GM23338 (cell line): ENCODE data around the gene NUDT13. TPM values are rescaled to one million over a fixed set of nuclear protein-coding genes. Genes with fewer than 3 reads are reported as not detected.

Source experiments
- ATAC-seq: fragments of 200-7000 bp; cut with Tn5 transposase; 3 replicates; pipeline ENCODE4 v1.9.1; 2020
- DNase-seq: peaks from one replicate; pipeline ENCODE4 v3.0.0-alpha.2; 2015; ENCODE audit warnings: low spot score
- H2AFZ ChIP-seq: fragments of 200-600 bp; sonication (generic); 2 replicates; pipeline ENCODE4 v1.8.0; 2016; ENCODE audit warnings: antibody characterized with exemption, mild to moderate bottlenecking, moderate library complexity
- H3F3A ChIP-seq: fragments of 200-600 bp; sonication (generic); replicated peaks from 2 replicates; pipeline ENCODE4 v1.8.0; 2017; ENCODE audit warnings: antibody characterized with exemption, mixed run types, low read depth
- H3K27ac ChIP-seq: fragments of 200-600 bp; sonication (generic); 2 replicates; pipeline ENCODE4 v1.6.1; 2016; ENCODE audit warnings: low read depth
- H3K27me3 ChIP-seq: fragments of 200-600 bp; sonication (generic); 2 replicates; pipeline ENCODE4 v1.8.0; 2016; ENCODE audit warnings: mild to moderate bottlenecking, mixed run types, moderate library complexity; ENCODE audit not compliant: insufficient read depth
- H3K36me3 ChIP-seq: fragments of 200-600 bp; sonication (generic); 2 replicates; pipeline ENCODE4 v1.8.0; 2016; ENCODE audit warnings: mild to moderate bottlenecking; ENCODE audit not compliant: insufficient read depth
- H3K4me1 ChIP-seq: fragments of 200-600 bp; sonication (generic); 2 replicates; pipeline ENCODE4 v1.8.0; 2016; ENCODE audit warnings: mild to moderate bottlenecking, moderate library complexity; ENCODE audit not compliant: insufficient read depth
- H3K4me2 ChIP-seq: fragments of 200-600 bp; sonication (generic); 2 replicates; pipeline ENCODE4 v1.7.1; 2017; ENCODE audit warnings: mixed run types
- H3K4me3 ChIP-seq: fragments of 200-600 bp; sonication (generic); 2 replicates; pipeline ENCODE4 v1.6.1; 2016; ENCODE audit warnings: mixed run types
- H3K79me2 ChIP-seq: fragments of 200-600 bp; sonication (generic); replicated peaks from 2 replicates; pipeline ENCODE4 v1.8.0; 2017; ENCODE audit warnings: mild to moderate bottlenecking; ENCODE audit not compliant: insufficient read depth
- H3K9me2 ChIP-seq: fragments of 200-600 bp; sonication (generic); 2 replicates; pipeline ENCODE4 v1.8.0; 2017; ENCODE audit not compliant: insufficient read depth
- H4K20me1 ChIP-seq: fragments of 200-600 bp; sonication (generic); replicated peaks from 2 replicates; pipeline ENCODE4 v1.8.0; 2017; ENCODE audit warnings: mild to moderate bottlenecking; ENCODE audit not compliant: insufficient read depth
- H3K27ac Mint-ChIP-seq: 2 replicates; pipeline ENCODE4 v1.8.0; 2020; ENCODE audit warnings: inconsistent platforms, mild to moderate bottlenecking, moderate library complexity, mixed read lengths
- H3K27me3 Mint-ChIP-seq: 3 replicates; pipeline ENCODE4 v1.8.0; 2022; ENCODE audit warnings: low read depth, mild to moderate bottlenecking, moderate library complexity, mixed read lengths, inconsistent platforms; ENCODE audit not compliant: insufficient read depth, poor library complexity
- H3K36me3 Mint-ChIP-seq: 3 replicates; pipeline ENCODE4 v1.8.0; 2021; ENCODE audit warnings: low read depth, mild to moderate bottlenecking, inconsistent platforms, moderate library complexity, mixed read lengths
- H3K4me1 Mint-ChIP-seq: 3 replicates; pipeline ENCODE4 v1.8.0; 2020; ENCODE audit warnings: mild to moderate bottlenecking, inconsistent platforms, mixed read lengths
- H3K4me3 Mint-ChIP-seq: 3 replicates; pipeline ENCODE4 v1.8.0; 2021; ENCODE audit warnings: moderate library complexity, mild to moderate bottlenecking, inconsistent platforms, mixed read lengths
- H3K9me3 Mint-ChIP-seq: 3 replicates; pipeline ENCODE4 v1.8.0; 2020; ENCODE audit warnings: moderate library complexity, mild to moderate bottlenecking, inconsistent platforms, mixed read lengths
- CREB1 ChIP-seq: fragments of 250-450 bp; sonication (Bioruptor Pico); IDR thresholded peaks from 2 replicates; pipeline ENCODE4 v1.5.0; 2020; ENCODE audit warnings: low read depth, mild to moderate bottlenecking, moderate library complexity
- ETS1 ChIP-seq: IDR thresholded peaks from 2 replicates; pipeline ENCODE4 v1.6.1; 2016; ENCODE audit warnings: antibody characterized with exemption
- EZH2phosphoT487 ChIP-seq: fragments of 200-600 bp; sonication (generic); IDR thresholded peaks from one replicate; pipeline ENCODE4 v1.8.1; 2018; ENCODE audit warnings: antibody characterized with exemption; ENCODE audit not compliant: unreplicated experiment
- JUNB ChIP-seq: IDR thresholded peaks from one replicate; pipeline ENCODE4 v1.6.1; 2016; ENCODE audit warnings: antibody characterized with exemption; ENCODE audit not compliant: unreplicated experiment
- NANOG ChIP-seq: IDR thresholded peaks from 2 replicates; pipeline ENCODE4 v1.6.1; 2016; ENCODE audit warnings: antibody characterized with exemption, borderline replicate concordance
- POLR2AphosphoS5 ChIP-seq: IDR thresholded peaks from 2 replicates; pipeline ENCODE4 v1.6.1; 2016; ENCODE audit warnings: antibody characterized with exemption, low read depth
- STAT1 ChIP-seq: IDR thresholded peaks from one replicate; pipeline ENCODE4 v1.6.1; 2016; ENCODE audit warnings: antibody characterized with exemption; ENCODE audit not compliant: unreplicated experiment
- ZNF114 ChIP-seq: fragments of 250-450 bp; sonication (Bioruptor Pico); IDR thresholded peaks from 2 replicates; pipeline ENCODE4 v1.5.0; 2020; ENCODE audit warnings: mild to moderate bottlenecking, moderate library complexity
- polyA plus RNA-seq: library from polyadenylated mRNA; unstranded; fragments of >200 nt; fragmentation: Nextera tagmentation; extraction: Ambion mirVana; gene quantifications from 2 replicates; pipeline ENCODE4 v1.2.1, GENCODE V29; 2016
- total RNA-seq: library from RNA; depleted of rRNA; stranded (reverse); fragments of >200 nt; shearing (Covaris generic); gene quantifications from 2 replicates; pipeline ENCODE4 v1.2.3, GENCODE V29; 2014
- TF ChIP-seq, protein P1 (sequence below): fragments of 250-450 bp; sonication (Bioruptor Pico); IDR thresholded peaks from 2 replicates; pipeline ENCODE4 v1.5.0; 2020; ENCODE audit warnings: mild to moderate bottlenecking, moderate library complexity
- TF ChIP-seq, protein P2 (sequence below): IDR thresholded peaks from one replicate; pipeline ENCODE4 v1.6.1; 2018; ENCODE audit warnings: antibody characterized with exemption; ENCODE audit not compliant: unreplicated experiment

Gene NUDT13
- total and polyA plus RNA-seq, 2 experiments from 2014 or later = 1.4 to 2.2 TPM

- TF ChIP-seq, protein P1, sequence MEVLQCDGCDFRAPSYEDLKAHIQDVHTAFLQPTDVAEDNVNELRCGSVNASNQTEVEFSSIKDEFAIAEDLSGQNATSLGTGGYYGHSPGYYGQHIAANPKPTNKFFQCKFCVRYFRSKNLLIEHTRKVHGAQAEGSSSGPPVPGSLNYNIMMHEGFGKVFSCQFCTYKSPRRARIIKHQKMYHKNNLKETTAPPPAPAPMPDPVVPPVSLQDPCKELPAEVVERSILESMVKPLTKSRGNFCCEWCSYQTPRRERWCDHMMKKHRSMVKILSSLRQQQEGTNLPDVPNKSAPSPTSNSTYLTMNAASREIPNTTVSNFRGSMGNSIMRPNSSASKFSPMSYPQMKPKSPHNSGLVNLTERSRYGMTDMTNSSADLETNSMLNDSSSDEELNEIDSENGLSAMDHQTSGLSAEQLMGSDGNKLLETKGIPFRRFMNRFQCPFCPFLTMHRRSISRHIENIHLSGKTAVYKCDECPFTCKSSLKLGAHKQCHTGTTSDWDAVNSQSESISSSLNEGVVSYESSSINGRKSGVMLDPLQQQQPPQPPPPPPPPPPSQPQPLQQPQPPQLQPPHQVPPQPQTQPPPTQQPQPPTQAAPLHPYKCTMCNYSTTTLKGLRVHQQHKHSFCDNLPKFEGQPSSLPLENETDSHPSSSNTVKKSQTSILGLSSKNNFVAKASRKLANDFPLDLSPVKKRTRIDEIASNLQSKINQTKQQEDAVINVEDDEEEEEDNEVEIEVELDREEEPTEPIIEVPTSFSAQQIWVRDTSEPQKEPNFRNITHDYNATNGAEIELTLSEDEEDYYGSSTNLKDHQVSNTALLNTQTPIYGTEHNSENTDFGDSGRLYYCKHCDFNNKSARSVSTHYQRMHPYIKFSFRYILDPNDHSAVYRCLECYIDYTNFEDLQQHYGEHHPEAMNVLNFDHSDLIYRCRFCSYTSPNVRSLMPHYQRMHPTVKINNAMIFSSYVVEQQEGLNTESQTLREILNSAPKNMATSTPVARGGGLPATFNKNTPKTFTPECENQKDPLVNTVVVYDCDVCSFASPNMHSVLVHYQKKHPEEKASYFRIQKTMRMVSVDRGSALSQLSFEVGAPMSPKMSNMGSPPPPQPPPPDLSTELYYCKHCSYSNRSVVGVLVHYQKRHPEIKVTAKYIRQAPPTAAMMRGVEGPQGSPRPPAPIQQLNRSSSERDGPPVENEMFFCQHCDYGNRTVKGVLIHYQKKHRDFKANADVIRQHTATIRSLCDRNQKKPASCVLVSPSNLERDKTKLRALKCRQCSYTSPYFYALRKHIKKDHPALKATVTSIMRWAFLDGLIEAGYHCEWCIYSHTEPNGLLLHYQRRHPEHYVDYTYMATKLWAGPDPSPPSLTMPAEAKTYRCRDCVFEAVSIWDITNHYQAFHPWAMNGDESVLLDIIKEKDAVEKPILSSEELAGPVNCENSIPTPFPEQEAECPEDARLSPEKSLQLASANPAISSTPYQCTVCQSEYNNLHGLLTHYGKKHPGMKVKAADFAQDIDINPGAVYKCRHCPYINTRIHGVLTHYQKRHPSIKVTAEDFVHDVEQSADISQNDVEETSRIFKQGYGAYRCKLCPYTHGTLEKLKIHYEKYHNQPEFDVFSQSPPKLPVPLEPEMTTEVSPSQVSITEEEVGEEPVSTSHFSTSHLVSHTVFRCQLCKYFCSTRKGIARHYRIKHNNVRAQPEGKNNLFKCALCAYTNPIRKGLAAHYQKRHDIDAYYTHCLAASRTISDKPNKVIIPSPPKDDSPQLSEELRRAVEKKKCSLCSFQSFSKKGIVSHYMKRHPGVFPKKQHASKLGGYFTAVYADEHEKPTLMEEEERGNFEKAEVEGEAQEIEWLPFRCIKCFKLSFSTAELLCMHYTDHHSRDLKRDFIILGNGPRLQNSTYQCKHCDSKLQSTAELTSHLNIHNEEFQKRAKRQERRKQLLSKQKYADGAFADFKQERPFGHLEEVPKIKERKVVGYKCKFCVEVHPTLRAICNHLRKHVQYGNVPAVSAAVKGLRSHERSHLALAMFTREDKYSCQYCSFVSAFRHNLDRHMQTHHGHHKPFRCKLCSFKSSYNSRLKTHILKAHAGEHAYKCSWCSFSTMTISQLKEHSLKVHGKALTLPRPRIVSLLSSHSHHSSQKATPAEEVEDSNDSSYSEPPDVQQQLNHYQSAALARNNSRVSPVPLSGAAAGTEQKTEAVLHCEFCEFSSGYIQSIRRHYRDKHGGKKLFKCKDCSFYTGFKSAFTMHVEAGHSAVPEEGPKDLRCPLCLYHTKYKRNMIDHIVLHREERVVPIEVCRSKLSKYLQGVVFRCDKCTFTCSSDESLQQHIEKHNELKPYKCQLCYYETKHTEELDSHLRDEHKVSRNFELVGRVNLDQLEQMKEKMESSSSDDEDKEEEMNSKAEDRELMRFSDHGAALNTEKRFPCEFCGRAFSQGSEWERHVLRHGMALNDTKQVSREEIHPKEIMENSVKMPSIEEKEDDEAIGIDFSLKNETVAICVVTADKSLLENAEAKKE (CRISPR knock-in tag) = no peak
These were observed 14.2 kb upstream of the NUDT13 start (continued) for GRCh38 chr10:73096041-73096448.

DNA sequence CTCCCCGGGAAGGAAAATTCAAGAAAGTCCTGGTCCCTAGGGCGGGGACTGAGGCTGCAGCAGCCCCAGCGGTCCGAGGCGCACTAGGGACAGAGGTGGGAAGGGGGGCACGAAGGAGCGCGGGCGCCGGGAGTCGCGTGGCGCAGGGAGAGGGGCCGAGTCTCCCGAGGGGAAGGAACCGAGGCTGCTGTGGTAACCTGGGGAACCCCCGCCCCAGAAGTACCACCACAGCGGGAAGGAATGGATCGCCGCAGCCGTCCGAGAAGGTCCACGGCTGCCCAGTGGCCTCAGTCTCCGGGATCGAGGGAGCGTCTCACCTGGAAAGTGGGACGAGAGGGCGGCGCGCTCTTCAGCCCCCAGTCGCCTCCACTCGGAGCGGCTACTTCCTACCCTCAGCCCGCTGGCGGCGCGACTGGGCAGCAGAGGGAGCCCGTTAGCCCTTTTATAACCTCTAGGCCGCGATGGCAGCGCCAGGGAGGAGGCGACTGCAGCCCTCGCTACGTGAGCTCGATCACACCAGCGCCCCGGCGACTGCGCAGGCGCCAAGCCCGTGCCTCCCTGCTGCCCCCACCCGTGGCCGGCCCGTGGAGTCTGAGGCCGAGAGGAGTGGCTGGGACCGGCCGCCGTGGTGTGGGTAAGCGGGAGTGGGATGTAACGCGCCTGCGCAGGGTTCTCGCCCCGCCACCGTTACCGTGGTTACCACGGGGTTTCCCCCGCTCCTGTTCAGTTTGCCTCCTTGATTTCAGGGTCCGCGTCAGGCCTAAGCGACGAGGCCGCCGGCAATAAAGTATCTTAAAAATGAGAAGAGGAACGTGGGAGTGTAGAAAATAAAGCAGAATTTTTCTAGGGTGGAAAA lies 13.6 kb upstream of the NUDT13 start, which contains the start of gene P4HA1:
Gene P4HA1 (minus strand): TSS at position 418 of the 856 bp plus-strand sequence. CDS start 21,983 bp downstream, outside the sequence.
- DNase-seq (peak; percentile 94), ATAC-seq (peak; percentile 94)
- H3K36me3 ChIP-seq = no peaks in the 10 kb centered on the region
- peaks cover 28% of the 10 kb centered on the region for H3K79me2 ChIP-seq
- H3F3A ChIP-seq = no peaks in the 10 kb centered on the region
- Mint-ChIP-seq H3K9me3 (no peaks in the 10 kb centered on the region), H3K27ac (peak within 1 kb of the TSS; percentile 94), H3K4me3 (peak within 1 kb of the TSS; percentile 88), H3K27me3 (peaks cover 7% of the 10 kb centered on the region), H3K36me3 (no peaks in the 10 kb centered on the region), H3K4me1 (peaks cover 19% of the 10 kb centered on the region; the same call in 2 of the 3 replicates)
- H3K27ac ChIP-seq = peak within 1 kb of the TSS; percentile 57
- H3K9me2 ChIP-seq = no peaks in the 10 kb centered on the region
- no peaks in the 10 kb centered on the region for H3K27me3 ChIP-seq
- H3K4me1 ChIP-seq = peaks cover 12% of the 10 kb centered on the region
- peak within 1 kb of the TSS; percentile 76 for H3K4me2 ChIP-seq
- H2AFZ ChIP-seq = peak within 1 kb of the TSS; percentile 38; the same call in 1 of the 2 replicates
- H4K20me1 ChIP-seq = no peaks in the 10 kb centered on the region
- peak within 1 kb of the TSS; percentile 62 for H3K4me3 ChIP-seq
- TF ChIP-seq, protein P2, sequence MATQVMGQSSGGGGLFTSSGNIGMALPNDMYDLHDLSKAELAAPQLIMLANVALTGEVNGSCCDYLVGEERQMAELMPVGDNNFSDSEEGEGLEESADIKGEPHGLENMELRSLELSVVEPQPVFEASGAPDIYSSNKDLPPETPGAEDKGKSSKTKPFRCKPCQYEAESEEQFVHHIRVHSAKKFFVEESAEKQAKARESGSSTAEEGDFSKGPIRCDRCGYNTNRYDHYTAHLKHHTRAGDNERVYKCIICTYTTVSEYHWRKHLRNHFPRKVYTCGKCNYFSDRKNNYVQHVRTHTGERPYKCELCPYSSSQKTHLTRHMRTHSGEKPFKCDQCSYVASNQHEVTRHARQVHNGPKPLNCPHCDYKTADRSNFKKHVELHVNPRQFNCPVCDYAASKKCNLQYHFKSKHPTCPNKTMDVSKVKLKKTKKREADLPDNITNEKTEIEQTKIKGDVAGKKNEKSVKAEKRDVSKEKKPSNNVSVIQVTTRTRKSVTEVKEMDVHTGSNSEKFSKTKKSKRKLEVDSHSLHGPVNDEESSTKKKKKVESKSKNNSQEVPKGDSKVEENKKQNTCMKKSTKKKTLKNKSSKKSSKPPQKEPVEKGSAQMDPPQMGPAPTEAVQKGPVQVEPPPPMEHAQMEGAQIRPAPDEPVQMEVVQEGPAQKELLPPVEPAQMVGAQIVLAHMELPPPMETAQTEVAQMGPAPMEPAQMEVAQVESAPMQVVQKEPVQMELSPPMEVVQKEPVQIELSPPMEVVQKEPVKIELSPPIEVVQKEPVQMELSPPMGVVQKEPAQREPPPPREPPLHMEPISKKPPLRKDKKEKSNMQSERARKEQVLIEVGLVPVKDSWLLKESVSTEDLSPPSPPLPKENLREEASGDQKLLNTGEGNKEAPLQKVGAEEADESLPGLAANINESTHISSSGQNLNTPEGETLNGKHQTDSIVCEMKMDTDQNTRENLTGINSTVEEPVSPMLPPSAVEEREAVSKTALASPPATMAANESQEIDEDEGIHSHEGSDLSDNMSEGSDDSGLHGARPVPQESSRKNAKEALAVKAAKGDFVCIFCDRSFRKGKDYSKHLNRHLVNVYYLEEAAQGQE = no peak
- TF ChIP-seq POLR2AphosphoS5 = peak; percentile 84
- no peak for TF ChIP-seq NANOG
- TF ChIP-seq EZH2phosphoT487 = no peak
- TF ChIP-seq JUNB = no peak
- TF ChIP-seq ZNF114 (CRISPR knock-in tag) = peak; percentile 89
- no peak for TF ChIP-seq STAT1
- peak; percentile 71 for TF ChIP-seq CREB1 (CRISPR knock-in tag)
- TF ChIP-seq ETS1 = no peak
